Measurements from ENCODE around the gene TMEM42.
"Not testable (repeated sequence)": the region's sequence is repeated elsewhere in the genome, so short reads cannot be mapped to it uniquely, and the experiment has no call there.

TMEM42 gene

DNA sequence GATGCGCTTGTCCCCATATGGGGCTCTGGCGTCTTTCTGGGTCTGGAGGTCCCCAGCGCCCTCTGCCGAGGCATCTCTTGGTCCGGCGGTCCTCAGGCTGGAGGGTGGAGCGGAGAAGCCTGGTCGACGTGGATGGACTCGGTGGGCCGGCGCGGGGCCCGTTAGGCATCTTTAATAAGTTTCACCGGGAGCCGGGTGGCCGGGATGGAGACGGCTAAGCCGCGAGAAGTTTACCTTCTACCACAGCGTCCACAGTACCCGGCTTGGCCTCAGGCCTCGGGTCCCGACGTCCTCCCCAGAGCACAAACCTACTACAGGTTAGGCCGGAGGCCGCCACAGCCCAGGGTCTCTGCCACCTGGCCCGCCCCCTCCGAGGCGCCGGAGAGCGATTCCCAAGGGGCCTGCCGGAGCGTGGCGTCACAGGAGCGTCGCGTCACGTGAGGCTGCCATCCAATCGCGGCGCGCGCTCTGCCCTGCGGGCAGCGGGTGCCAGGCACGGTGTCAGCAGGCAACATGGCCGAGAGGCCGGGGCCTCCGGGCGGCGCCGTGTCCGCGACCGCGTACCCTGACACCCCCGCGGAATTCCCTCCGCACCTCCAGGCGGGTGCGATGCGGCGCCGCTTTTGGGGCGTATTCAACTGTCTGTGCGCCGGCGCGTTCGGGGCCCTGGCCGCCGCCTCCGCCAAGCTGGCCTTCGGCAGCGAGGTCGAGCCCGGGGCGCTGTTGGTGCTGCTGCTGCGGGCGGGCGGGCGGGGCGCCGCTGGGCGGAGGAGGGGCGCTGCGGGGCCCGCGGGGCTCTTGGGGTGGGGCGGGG is at the start of gene TMEM42:
Gene TMEM42 (plus strand): TSS at position 501 of the 814 bp plus-strand sequence. CDS start 13 bp downstream, at position 514.
- peak; percentile 92 for DNase-seq

GRCh38 chr3:44814751-44815150 is 47.0 kb upstream of the TMEM42 start:
- DNase-seq = no peak

DNA sequence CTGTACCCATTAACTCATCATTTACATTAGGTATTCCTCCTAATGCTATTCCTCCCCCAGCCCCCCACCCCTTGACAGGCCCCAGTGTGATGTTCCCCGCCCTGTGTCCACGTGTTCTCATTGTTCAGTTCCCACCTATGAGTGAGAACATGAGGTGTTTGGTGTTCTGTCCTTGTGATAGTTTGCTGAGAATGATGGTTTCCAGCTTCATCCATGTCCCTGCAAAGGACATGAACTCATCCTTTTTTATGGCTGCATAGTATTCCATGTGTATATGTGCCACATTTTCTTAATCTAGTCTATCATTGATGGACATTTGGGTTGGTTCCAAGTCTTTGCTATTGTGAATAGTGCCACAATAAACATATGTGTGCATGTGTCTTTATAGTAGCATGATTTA is 45.4 kb upstream of the TMEM42 start:
- DNase-seq = not testable (repeated sequence)

DNA sequence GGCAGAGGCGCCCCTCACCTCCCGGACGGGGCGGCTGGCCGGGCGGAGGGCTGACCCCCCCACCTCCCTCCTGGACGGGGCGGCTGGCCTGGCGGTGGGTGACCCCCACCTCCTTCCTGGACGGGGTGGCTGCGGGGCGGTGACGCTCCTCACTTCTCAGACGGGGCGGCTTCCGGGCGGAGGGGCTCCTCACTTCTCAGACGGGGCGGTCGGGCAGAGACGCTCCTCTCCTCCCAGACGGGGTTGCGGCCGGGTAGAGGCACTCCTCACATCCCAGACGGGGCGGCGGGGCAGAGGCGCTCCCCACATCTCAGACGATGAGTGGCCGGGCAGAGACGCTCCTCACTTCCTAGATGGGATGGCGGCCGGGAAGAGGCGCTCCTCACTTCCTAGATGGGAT is 40.5 kb upstream of the TMEM42 start:
- not testable (repeated sequence) for DNase-seq

GRCh38 chr3:44825264-44825925 is 36.3 kb upstream of the TMEM42 start:
- DNase-seq = no peak

DNA sequence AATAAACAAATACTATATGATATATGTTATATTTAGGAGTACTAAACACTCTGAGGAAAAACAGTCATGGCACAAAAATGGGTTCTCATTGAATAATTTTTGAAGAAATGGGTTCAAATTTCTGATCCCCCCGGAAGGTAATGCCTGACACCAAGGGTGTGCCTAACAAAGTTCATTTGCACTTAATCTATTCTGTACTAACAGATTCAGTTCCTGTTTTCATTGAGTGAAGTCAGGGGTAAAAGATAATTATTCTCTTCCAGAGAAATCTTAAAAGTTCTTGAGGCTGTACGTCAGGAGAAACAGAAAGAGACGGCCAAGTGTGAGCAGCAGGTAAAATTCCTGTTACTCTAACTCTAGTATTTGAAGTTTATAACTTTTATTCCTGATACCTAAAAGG is 34.5 kb upstream of the TMEM42 start:
- no peak for DNase-seq

DNA sequence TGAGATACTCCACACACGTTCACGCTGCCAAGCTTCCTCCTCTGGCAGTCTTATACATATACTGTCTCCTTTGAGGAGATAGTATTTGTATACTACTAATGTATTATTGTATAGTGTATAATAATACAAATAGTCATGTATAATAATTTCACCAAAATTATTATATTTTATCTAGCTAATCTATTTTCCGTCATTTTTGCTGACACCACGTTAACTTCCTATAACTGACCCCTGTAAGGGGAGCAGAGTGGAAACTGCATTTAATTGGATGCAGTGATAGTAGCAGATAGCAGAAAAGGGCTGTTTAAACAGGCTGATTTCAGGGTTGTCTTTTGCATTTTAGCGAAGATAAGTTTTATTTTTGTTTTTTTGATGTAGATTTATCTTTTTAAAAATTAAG is 30.5 kb upstream of the TMEM42 start:
- no peak for DNase-seq

DNA sequence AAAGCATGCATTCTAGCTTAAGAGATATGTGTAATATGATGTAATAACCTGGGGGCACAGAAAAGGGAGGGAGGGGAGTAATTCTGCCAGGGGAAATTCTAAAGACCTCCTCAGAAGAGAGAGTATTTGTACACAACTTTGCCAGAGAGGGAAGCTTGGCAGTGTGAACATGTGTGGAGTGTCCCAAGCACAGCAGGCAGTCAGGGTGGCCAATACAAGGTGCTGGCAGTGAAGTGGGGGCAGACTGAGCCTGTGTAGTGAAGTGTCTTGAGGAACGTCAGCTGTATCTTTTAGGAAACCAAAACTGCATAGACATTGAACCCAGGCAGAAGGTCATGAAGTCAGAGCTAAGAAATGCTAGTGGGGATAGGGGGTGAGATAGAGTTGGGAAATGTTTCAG is 29.7 kb upstream of the TMEM42 start:
- DNase-seq = no peak

GRCh38 chr3:44832965-44833364 is 28.7 kb upstream of the TMEM42 start:
- DNase-seq = no peak

- no peak for DNase-seq
These were observed 28.3 kb upstream of the TMEM42 start for GRCh38 chr3:44833394-44833793.

DNA sequence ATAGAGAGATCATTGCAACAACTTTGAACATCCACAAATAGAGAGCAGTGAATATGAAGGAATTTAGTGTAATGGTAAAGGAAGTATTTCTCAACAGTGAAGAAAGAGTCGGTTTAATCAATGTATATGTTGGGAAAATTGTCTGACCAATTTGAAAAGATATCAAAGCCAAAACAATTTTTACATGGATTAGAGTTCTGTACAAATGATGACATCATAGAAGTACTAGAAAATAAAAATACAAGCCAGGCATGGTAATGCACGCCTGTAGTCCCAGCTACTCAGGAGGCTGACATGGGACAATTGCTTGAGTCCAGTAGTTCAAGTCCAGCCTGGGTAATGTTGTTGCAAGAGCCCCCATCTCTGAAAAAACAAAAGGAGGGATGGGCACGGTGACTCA is 26.0 kb upstream of the TMEM42 start:
- no peak for DNase-seq

GRCh38 chr3:44842376-44842775 is 19.3 kb upstream of the TMEM42 start:
- no peak for DNase-seq

DNA sequence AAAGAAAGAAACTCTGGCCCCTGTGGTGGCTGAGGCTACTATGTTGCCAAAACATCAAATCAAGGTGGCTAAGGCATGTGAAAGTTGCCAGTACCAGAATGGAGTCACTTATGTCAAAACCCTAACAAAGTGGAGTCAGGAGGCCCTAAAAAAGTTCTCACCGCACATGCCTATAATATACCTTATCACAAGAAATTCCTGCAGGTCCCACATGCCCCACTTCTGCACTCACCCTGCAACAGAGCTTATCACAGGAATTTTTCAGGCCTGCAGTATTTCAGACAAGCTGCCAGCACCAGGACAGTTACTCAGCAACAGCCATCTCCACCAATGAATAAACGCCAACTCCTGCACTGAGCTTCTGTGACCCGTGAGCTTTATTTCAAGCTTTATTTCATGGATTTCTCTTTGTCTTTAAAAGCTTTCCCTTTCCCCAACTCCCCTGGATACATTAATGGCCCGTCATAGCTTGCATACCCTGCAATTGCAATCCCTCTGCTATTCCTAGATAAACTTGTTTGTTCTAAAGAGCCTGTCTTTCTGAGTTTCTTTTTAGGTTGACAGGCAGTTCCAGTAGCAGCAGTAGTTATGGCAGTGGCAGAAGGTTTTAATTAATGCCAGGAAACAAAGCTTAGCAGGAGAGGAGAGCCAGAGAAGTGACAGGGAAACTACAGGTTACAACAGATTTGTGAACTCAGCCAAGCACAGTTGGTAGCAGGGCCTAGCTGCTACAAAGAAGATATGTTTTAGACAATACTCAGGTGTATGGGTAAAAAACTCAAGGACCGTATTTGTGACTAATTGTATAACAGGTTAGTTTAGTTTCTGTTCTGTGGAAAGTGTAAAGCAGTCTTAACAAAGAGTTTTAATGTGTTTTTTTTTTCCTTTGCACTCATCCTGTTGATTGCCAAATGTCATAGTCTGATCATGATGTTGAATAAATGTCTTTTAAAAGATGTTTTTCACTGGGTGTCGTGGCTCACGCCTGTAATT is 15.9 kb upstream of the TMEM42 start:
- no peak for DNase-seq

DNA sequence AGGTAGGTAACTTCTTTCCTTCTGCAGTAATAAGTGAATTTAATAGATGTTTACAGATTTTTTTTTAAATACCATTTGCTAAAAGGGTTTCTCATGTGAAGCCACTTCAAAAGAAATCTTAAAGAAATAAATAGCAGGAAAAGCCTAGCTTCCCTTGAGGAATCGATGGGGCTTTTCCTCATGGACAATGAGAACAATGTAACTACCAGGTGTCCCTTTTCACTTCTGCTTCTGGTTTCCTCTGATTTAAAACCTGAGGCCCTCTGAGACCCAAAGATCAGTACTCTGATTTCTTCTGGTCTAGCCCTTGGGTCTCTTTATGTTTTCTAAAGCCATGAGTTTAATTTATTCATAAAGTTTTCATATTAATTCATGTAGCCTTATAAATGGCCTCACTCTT is 13.1 kb upstream of the TMEM42 start:
- DNase-seq = no peak

DNA sequence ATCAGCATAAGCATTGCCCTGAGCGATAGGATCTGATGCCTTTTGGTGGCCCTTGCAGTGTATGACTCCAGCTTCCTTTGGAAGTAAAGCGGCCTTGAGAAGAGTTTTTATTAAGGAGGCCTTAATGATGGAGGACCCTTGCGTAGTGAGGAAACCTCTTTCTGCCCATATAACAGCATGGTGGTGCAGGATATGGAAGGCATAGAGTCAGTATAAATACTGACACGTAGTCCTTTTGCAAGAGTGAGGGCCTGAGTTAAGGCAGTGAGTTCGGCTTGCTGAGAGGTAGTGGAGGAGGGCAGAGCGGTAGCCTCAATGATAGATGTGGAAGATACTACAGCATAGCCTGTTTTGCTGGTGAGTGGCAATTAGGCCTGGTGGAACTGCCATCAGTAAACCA is 5.0 kb upstream of the TMEM42 start:
- DNase-seq = not testable (repeated sequence)

GRCh38 chr3:44860117-44860516 is 1.6 kb upstream of the TMEM42 start:
- no peak for DNase-seq

GRCh38 chr3:44862226-44862637 is 520 bp downstream of the TMEM42 start:
- DNase-seq = no peak

- DNase-seq = peak; percentile 25
These were observed 3.7 kb downstream of the TMEM42 start for GRCh38 chr3:44865272-44866035.

DNA sequence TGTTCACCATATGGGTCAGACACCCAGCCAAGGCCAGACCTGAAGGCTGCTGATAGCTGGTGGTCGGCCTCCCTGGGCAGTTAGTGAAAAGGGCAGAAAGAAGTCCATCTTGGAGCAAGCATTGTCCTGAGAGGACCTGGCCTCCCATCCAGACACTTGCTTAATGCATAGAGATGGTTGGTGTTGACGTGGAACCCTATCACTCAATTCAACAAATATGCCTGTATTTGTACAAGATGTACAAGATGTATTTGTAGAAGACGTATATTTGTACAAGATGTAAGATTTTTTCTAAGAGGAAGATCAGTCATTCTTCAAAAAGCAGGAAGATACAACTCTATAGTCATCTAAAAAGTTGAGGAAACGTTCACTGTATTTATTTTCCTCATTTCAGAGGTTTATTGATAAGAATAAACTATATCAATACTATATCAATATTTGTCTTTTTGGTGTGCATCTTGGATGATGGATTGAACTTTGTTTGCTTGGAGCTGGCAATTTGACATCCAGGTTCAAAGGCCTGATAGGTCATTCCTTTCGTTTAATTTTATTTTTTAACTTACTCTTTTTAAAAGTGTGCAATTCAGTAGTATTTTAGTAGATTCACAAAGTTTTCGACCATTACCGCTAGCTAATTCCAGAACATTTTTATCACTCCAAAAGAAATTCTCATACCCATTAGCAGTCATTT is 5.9 kb downstream of the TMEM42 start:
- no peak for DNase-seq

GRCh38 chr3:44870375-44871061 is 8.8 kb downstream of the TMEM42 start:
- DNase-seq = no peak

- DNase-seq = no peak
These were observed 12.6 kb downstream of the TMEM42 start, which contains the start of gene TGM4 for GRCh38 chr3:44874308-44874707. Gene TGM4, plus strand, starts transcription at chr3:44874608. Its CDS starts 71 bp downstream, at chr3:44874679.

Measured in CD4-positive, alpha-beta T cell treated with Interleukin-21 for 1 hour (primary cell).